ENCODE data around the gene HNMT. TPM values are rescaled to one million over a fixed set of nuclear protein-coding genes. Genes with fewer than 3 reads are reported as not detected.

Gene HNMT
- total RNA-seq, 2 donors from 2014 or later = not detected

- DNase-seq (ENCODE audit: low spot score in 2 of 2) = no peak
These were observed 22.0 kb upstream of the HNMT start for GRCh38 chr2:137942037-137942832.

GRCh38 chr2:137942833-137943677, 21.2 kb upstream of the HNMT start:
- no peaks in the 10 kb centered on the region for H3K9me3 Mint-ChIP-seq
- no peak for ATAC-seq
- H3K36me3 Mint-ChIP-seq = no peaks in the 10 kb centered on the region
- DNase-seq (ENCODE audit: low spot score in 2 of 2) = no peak
- H3K27ac Mint-ChIP-seq = no peak overlapping the region

More at GRCh38 chr2:137942037-137942832, 22.0 kb upstream of the HNMT start:
- H3K36me3 Mint-ChIP-seq = no peaks in the 10 kb centered on the region
- peaks cover 0 to 2% of the 10 kb centered on the region in 2 donors for H3K9me3 Mint-ChIP-seq
- H3K27ac Mint-ChIP-seq = no peak overlapping the region
- no peak for ATAC-seq

GRCh38 chr2:137943678-137944347, 20.5 kb upstream of the HNMT start:
- ATAC-seq = no peak
- no peaks in the 10 kb centered on the region for H3K36me3 Mint-ChIP-seq
- no peak for DNase-seq (ENCODE audit: low spot score in 2 of 2)
- H3K27ac Mint-ChIP-seq = no peak overlapping the region
- H3K9me3 Mint-ChIP-seq = no peaks in the 10 kb centered on the region

GRCh38 chr2:137944714-137945113, 19.6 kb upstream of the HNMT start:
- ATAC-seq (no peak), DNase-seq (ENCODE audit: low spot score in 2 of 2) (no peak)
- Mint-ChIP-seq H3K36me3 (no peaks in the 10 kb centered on the region), H3K9me3 (no peaks in the 10 kb centered on the region), H3K27ac (no peak overlapping the region)

GRCh38 chr2:137945229-137945628, 19.0 kb upstream of the HNMT start:
- DNase-seq (ENCODE audit: low spot score in 2 of 2) (no peak), ATAC-seq (no peak)
- Mint-ChIP-seq H3K9me3 (no peaks in the 10 kb centered on the region), H3K36me3 (no peaks in the 10 kb centered on the region), H3K27ac (no peak overlapping the region)

GRCh38 chr2:137946227-137946626, 18.0 kb upstream of the HNMT start:
- DNase-seq (ENCODE audit: low spot score in 2 of 2) = no peak
- no peaks in the 10 kb centered on the region for H3K9me3 Mint-ChIP-seq

GRCh38 chr2:137947032-137947727, 17.1 kb upstream of the HNMT start:
- Mint-ChIP-seq H3K27ac (no peak overlapping the region), H3K36me3 (no peaks in the 10 kb centered on the region), H3K9me3 (no peaks in the 10 kb centered on the region)
- ATAC-seq (no peak), DNase-seq (ENCODE audit: low spot score in 2 of 2) (no peak)

More at GRCh38 chr2:137946227-137946626, 18.0 kb upstream of the HNMT start:
- no peak for ATAC-seq
- Mint-ChIP-seq H3K27ac (no peak overlapping the region), H3K36me3 (no peaks in the 10 kb centered on the region)

GRCh38 chr2:137947728-137948336, 16.4 kb upstream of the HNMT start:
- DNase-seq (ENCODE audit: low spot score in 2 of 2) (peak in 1 of 2 donors; percentile 38), ATAC-seq (no peak)
- Mint-ChIP-seq H3K9me3 (no peaks in the 10 kb centered on the region), H3K36me3 (no peaks in the 10 kb centered on the region), H3K27ac (no peak overlapping the region)

- ATAC-seq (no peak), DNase-seq (ENCODE audit: low spot score in 2 of 2) (no peak)
- no peaks in the 10 kb centered on the region for H3K9me3 Mint-ChIP-seq
- H3K36me3 Mint-ChIP-seq = no peaks in the 10 kb centered on the region
- no peak overlapping the region for H3K27ac Mint-ChIP-seq
These were observed 15.4 kb upstream of the HNMT start for GRCh38 chr2:137948894-137949293.

- Mint-ChIP-seq H3K9me3 (no peaks in the 10 kb centered on the region), H3K36me3 (no peaks in the 10 kb centered on the region), H3K27ac (no peak overlapping the region)
- DNase-seq (ENCODE audit: low spot score in 2 of 2) (no peak), ATAC-seq (no peak)
These were observed 14.0 kb upstream of the HNMT start for GRCh38 chr2:137950238-137950637.

- no peaks in the 10 kb centered on the region for H3K9me3 Mint-ChIP-seq
- H3K27ac Mint-ChIP-seq = no peak overlapping the region
- peak in 1 of 2 donors; percentile 61 for ATAC-seq
- H3K36me3 Mint-ChIP-seq = no peaks in the 10 kb centered on the region
- DNase-seq (ENCODE audit: low spot score in 2 of 2) = no peak
These were observed 12.7 kb upstream of the HNMT start for GRCh38 chr2:137951586-137951985.

- Mint-ChIP-seq H3K9me3 (no peaks in the 10 kb centered on the region), H3K36me3 (no peaks in the 10 kb centered on the region), H3K27ac (peak overlapping the region in 1 of 2 donors; percentile 79)
- ATAC-seq = peak; percentile 28 to 30
- no peak for DNase-seq (ENCODE audit: low spot score in 2 of 2)
These were observed 11.6 kb upstream of the HNMT start for GRCh38 chr2:137952586-137953129.

- Mint-ChIP-seq H3K27ac (no peak overlapping the region), H3K36me3 (no peaks in the 10 kb centered on the region), H3K9me3 (peaks cover 4 to 5% of the 10 kb centered on the region in 2 donors)
- ATAC-seq (no peak), DNase-seq (ENCODE audit: low spot score in 2 of 2) (no peak)
These were observed 8.7 kb upstream of the HNMT start for GRCh38 chr2:137955536-137955935.

- DNase-seq (ENCODE audit: low spot score in 2 of 2) (no peak), ATAC-seq (no peak)
- Mint-ChIP-seq H3K27ac (no peak overlapping the region), H3K36me3 (no peaks in the 10 kb centered on the region), H3K9me3 (peaks cover 4 to 11% of the 10 kb centered on the region in 2 donors)
These were observed 7.2 kb upstream of the HNMT start for GRCh38 chr2:137957033-137957432.

- DNase-seq (ENCODE audit: low spot score in 2 of 2) = no peak
- Mint-ChIP-seq H3K36me3 (no peaks in the 10 kb centered on the region), H3K9me3 (peaks cover 4 to 13% of the 10 kb centered on the region in 2 donors), H3K27ac (no peak overlapping the region)
- ATAC-seq = no peak
These were observed 5.1 kb upstream of the HNMT start for GRCh38 chr2:137959166-137959565.

GRCh38 chr2:137960223-137960622, 4.0 kb upstream of the HNMT start:
- peaks cover 4 to 13% of the 10 kb centered on the region in 2 donors for H3K9me3 Mint-ChIP-seq
- DNase-seq (ENCODE audit: low spot score in 2 of 2) (no peak), ATAC-seq (peak in 1 of 2 donors; percentile 38)
- no peak overlapping the region for H3K27ac Mint-ChIP-seq
- H3K36me3 Mint-ChIP-seq = no peaks in the 10 kb centered on the region
